C4-2B (cell line): Measurements from ENCODE around the gene STMP1.

Experiments used
- ZFX ChIP-seq: fragments of 450-650 bp; IDR thresholded peaks from 2 replicates; pipeline ENCODE4 v1.6.1; 2017
- TF ChIP-seq, protein P1 (sequence below): fragments of 450-650 bp; conservative IDR thresholded peaks from 2 replicates; pipeline ENCODE4 v1.5.1; 2017; ENCODE audit warnings: mild to moderate bottlenecking

DNA sequence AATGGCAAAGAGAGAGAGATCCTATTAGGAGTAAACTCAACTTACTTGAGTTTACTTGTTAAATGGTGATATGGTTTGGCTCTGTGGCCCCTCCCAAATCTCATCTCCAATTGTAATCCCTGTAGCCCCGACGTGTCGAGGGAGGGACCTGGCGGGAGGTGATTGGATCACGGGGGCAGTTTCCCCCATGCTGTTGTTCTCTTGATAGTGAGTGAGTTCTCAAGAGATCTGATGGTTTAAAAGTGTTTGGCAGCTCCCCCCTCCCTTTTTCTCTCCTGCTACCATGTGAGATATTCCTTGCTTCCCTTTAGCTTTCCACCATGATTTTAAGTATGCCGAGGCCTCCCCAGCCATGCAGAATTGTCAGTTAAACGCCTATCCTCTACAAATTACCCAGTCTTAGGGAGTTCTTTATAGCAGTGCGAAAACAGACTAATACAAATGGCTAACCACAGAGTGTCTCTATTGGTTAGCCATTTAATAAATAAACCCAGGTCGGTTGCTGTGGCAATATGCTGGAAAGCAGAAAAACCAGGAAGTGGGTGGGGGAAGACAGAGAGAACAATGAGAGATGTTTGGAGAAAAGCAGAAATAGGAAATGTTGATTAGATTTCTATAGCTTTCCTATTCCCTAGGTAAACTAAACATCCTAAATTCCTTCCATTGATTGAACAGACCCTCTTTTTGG lies 3.0 kb upstream of the STMP1 start:
- TF ChIP-seq, protein P1, sequence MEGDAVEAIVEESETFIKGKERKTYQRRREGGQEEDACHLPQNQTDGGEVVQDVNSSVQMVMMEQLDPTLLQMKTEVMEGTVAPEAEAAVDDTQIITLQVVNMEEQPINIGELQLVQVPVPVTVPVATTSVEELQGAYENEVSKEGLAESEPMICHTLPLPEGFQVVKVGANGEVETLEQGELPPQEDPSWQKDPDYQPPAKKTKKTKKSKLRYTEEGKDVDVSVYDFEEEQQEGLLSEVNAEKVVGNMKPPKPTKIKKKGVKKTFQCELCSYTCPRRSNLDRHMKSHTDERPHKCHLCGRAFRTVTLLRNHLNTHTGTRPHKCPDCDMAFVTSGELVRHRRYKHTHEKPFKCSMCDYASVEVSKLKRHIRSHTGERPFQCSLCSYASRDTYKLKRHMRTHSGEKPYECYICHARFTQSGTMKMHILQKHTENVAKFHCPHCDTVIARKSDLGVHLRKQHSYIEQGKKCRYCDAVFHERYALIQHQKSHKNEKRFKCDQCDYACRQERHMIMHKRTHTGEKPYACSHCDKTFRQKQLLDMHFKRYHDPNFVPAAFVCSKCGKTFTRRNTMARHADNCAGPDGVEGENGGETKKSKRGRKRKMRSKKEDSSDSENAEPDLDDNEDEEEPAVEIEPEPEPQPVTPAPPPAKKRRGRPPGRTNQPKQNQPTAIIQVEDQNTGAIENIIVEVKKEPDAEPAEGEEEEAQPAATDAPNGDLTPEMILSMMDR: no peak
- no peak for TF ChIP-seq ZFX
